Suppressor macrophage (primary cell): ENCODE results near the gene ANAPC15.

Experiments
- DNase-seq, 4 experiments: peaks; one replicate each; pipeline ENCODE4 v3.0.0-alpha.2; 2020 to 2022

Gene ANAPC15

GRCh38 chr11:72084965-72085364, 27.5 kb downstream of the ANAPC15 start:
- DNase-seq, result no peak

GRCh38 chr11:72084076-72084475, 28.4 kb downstream of the ANAPC15 start:
- DNase-seq, result no peak

- DNase-seq, result no peak
Observed at GRCh38 chr11:72083414-72083813, 29.1 kb downstream of the ANAPC15 start.

GRCh38 chr11:72081821-72082453, 30.6 kb downstream of the ANAPC15 start:
- DNase-seq, result peak in 2 of 4 experiments; percentile 36 to 45

GRCh38 chr11:72081184-72081644, 31.3 kb downstream of the ANAPC15 start:
- no peak for DNase-seq

GRCh38 chr11:72080326-72081183, 31.9 kb downstream of the ANAPC15 start, which contains the start of the genes LRRC51 and NUMA1:
LRRC51 (plus strand) TSS chr11:72080850; CDS start chr11:72089084, 8,234 bp downstream.
NUMA1 (minus strand) TSS chr11:72080542; CDS start chr11:72035943, 44,599 bp downstream.
- peak; percentile 100 for DNase-seq

- peak in 1 of 4 experiments; percentile 21 for DNase-seq
Observed at GRCh38 chr11:72079819-72080325, 32.6 kb downstream of the ANAPC15 start.

- no peak for DNase-seq
Observed at GRCh38 chr11:72078477-72078876, 34.0 kb downstream of the ANAPC15 start.

GRCh38 chr11:72075756-72076155, 36.7 kb downstream of the ANAPC15 start:
- no peak for DNase-seq

- peak; percentile 61 to 84 (median 78) for DNase-seq
Observed at GRCh38 chr11:72075109-72075508, 37.4 kb downstream of the ANAPC15 start.

- DNase-seq, result peak; percentile 25 to 48 (median 38)
Observed at GRCh38 chr11:72072348-72072747, 40.1 kb downstream of the ANAPC15 start.

- no peak for DNase-seq
Observed at GRCh38 chr11:72070491-72070890, 42.0 kb downstream of the ANAPC15 start.

- peak; percentile 91 to 98 (median 95) for DNase-seq
Observed at GRCh38 chr11:72069787-72070251, 42.7 kb downstream of the ANAPC15 start.

GRCh38 chr11:72069200-72069599, 43.3 kb downstream of the ANAPC15 start:
- DNase-seq, result peak; percentile 47 to 78 (median 73)

- DNase-seq, result no peak
Observed at GRCh38 chr11:72067676-72068075, 44.8 kb downstream of the ANAPC15 start.

- DNase-seq, result no peak
Observed at GRCh38 chr11:72067266-72067665, 45.2 kb downstream of the ANAPC15 start.

GRCh38 chr11:72066855-72067254, 45.6 kb downstream of the ANAPC15 start:
- DNase-seq, result no peak

GRCh38 chr11:72061739-72062396, 50.6 kb downstream of the ANAPC15 start:
- DNase-seq, result peak in 1 of 4 experiments; percentile 28
